Left hindlimb (tissue), 1 donor: ENCODE data around the gene ADAMTSL5.
"Not testable (repeated sequence)": the region's sequence is repeated elsewhere in the genome, so short reads cannot be mapped to it uniquely, and the experiment has no call there.

ENCODE experiments used
- DNase-seq: peaks from one replicate; pipeline ENCODE4 v3.0.0-alpha.2; 2018

ADAMTSL5 gene

DNA sequence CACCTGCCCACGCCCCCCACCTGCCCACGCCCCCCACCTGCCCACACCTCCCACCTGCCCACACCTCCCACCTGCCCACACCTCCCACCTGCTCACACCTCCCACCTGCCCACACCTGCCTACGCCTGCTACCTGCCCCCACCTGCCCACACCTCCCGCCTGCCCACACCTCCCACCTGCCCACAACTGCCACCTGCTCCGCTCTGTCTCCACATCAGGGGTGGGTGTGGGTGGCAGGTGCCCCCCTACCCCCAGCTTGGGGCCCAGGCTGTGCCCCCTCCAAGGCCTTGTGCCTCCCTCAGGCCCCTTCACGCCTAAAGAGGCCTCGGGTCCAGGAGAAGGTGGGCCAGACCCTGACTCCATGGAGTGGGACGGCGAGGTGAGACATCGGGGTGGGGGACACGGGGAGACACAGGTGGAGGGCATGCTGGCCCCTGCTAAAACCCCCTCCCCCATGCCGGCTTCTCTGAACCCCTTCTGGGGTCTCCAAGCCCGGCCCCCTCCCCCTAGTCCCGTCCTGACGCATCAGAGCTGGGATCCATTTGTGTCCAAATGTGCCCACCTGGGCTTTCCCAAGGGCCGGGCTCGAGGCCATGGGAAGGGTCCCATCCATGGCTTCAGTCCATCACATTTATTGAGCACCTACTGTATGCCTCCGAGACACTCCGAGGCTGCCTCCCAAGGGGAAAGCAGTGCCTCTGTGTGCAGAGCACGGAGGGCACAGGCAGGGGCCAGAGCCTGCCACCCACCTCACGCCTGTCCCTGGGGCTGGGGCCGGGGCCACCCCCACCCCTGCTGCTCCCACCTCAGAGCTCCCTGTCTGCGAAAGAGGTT, 16.0 kb upstream of the ADAMTSL5 start:
- DNase-seq = no peak

DNA sequence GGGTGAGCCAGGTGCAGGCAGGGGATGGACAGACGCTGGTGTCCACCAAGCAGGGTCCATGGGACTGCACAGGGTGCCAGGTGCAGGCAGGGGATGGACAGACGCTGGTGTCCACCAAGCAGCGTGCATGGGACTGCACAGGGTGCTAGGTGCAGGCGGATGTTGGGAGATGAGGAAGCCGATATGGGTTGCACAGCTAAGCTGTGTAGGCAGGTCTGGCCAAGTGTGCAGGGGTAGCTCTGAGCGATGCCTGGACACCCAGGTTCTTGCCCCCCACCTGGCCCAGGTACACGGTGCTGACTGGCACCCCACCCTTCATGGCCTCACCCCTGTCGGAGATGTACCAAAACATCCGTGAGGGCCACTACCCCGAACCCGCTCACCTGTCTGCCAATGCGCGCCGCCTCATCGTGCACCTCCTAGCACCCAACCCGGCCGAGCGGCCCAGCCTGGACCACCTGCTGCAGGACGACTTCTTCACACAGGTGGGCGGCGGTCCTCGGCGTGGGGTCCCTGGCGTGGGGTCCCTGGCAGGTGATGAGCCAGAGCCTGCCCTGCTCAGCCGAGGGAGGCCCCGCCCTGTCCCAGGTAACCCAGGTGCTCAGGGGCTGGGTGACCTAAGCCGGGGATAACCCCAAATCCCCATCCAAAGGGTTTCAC, 15.0 kb upstream of the ADAMTSL5 start:
- no peak for DNase-seq

DNA sequence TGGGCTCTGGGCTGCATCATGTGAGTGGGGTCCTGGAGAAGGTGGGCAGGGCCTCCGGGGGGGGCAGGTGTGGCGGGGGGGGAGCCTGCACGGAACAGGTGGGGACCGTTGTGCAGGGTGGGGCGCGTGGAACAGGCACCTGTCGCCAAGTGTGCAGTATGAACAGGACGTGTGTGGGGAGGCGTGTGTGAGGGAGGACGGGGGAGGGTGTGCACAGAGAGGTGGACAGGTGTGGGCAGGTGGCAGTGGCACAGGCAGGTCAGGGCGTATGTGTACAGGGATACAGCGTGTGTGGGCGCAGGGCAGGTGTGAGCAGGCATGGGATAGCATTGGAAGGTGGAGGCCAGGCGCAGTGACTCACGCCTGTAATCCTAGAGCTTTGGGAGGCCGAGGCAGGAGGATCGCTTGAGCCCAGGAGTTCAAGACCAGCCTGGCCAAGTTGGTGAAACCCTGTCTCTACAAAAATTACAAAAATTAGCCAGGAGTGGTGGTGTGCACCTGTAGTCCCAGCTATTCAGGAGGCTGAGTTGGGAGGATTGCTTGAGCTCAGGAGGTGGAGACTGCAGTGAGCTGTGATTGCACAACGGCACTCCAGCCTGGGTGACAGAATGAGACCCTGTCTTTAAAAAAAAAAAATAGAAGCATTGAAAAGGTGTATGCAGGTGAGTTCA, 14.3 kb upstream of the ADAMTSL5 start:
- DNase-seq = no peak

- DNase-seq = no peak
These were observed 13.4 kb upstream of the ADAMTSL5 start for GRCh38 chr19:1526066-1526778.

GRCh38 chr19:1525343-1525742, 12.5 kb upstream of the ADAMTSL5 start:
- DNase-seq = no peak

GRCh38 chr19:1524972-1525325, 12.1 kb upstream of the ADAMTSL5 start:
- no peak for DNase-seq

DNA sequence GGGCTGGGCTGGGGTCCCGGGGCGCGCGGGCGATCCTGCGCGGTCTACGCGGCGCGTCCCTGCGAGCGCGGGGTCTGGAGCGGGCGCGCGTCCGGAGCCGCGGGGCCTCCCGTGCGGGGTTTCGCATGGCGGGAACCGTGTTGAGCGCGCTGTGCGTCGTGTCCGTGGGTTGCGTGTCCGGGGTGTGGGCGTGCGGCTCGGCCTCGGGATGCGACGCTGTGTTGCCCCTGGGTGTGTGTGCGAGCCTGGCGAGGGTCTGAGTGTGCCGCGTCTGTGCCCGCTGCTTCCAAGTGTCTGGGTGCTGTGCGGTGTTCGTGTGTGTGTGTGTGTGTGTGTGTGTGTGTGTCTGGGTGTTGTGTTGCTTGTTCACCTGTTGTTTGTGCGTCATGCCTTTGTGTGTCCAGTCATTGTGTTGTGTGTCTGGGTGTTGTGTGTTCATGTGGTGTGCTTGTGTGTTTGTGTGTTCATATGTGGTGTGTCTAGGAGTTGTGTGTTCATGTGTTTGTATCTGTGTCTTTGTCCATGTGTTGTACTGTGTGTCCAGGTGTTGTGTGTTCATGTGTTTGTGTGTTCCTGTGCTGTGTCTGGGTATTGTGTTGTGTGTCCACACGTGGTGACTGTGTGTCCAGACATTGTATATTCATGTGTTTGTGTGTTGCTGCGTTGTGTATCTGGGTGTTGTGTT, 11.6 kb upstream of the ADAMTSL5 start:
- DNase-seq = no peak

DNA sequence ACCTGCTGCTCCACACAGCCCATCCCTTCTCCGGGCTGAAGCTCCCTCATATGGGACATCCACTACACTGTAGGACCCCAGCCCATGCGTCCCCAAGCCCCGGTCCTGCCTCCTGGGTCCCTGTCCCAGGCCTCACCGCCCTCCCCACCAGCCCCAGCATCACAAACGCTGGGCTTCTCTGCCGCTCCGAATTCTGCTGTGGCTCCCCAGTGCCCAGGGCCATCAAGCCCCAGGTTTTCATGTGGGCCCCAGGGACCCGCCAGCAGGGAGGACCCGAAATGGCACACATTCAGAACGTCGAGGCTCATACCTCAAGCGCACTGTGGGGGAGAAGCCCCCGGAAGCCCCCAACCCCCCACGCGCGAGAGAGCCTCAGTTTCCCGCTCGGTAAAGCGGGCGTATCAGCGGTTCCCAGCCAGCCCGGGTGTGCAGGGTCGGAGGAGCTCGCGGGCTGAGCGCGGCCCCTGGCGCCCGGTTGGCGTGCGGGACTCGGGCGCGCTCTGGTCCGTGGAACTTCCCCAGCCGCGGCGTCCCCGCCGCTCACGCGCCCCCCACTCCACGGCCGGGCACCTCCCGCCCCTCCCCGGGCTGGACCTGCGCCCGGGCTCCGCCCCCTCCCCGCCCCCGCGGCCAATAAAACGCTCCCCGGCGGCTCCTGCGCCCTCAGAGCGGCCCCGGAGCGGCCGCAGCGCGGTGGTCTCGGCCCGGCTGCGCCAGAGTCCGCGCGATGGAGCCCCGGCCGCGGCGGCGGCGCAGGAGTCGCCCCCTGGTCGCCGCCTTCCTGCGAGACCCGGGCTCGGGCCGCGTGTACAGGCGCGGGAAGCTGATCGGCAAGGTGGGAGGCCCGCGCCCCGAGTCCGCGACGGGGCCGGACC, 10.8 kb upstream of the ADAMTSL5 start, which contains the start of gene PLK5:
TSS of gene PLK5 (plus strand) at position 666 of the 875 bp plus-strand sequence. CDS start 2,920 bp downstream, outside the sequence.
- no peak for DNase-seq

- no peak for DNase-seq
These were observed 10.0 kb upstream of the ADAMTSL5 start for GRCh38 chr19:1522838-1523237.

DNA sequence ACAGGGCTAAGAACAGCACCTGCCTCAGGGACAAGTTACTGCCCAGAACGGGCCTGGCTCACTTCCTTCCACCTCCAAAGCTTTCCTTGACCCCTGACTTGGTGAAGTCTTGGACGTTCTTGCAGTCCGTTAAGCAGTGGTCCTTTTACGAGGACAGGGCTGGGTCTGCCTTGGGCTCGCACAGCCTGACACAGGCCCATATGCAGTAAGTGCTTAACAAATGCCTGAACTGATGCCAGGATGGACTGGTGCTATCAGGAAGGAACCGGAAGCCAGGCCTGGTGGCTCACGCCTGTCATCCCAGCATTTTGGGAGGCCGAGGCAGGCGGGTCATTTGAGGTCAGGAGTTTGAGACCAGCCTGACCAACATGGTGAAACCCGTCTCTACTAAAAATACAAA, 9.2 kb upstream of the ADAMTSL5 start:
- no peak for DNase-seq

DNA sequence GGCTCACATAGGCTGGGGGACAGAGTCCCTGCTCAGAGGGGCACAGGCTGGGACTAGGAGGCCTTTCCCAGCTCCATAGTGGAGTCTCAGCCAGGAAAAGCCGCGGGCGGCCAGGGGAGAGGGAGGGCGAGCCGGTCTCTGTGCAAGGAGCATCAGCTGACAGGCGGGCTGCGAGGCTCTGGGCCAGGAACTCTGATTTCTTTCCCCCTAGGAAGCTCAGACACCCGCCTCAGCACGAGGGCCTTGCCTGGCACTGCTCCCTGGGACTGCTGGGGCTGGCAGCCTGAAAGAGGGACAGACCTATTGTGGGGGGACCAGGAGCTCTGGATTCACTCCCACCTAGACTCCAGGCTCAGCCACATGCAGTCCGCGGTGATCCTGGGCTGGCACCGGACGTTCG, 8.8 kb upstream of the ADAMTSL5 start:
- DNase-seq = no peak

DNA sequence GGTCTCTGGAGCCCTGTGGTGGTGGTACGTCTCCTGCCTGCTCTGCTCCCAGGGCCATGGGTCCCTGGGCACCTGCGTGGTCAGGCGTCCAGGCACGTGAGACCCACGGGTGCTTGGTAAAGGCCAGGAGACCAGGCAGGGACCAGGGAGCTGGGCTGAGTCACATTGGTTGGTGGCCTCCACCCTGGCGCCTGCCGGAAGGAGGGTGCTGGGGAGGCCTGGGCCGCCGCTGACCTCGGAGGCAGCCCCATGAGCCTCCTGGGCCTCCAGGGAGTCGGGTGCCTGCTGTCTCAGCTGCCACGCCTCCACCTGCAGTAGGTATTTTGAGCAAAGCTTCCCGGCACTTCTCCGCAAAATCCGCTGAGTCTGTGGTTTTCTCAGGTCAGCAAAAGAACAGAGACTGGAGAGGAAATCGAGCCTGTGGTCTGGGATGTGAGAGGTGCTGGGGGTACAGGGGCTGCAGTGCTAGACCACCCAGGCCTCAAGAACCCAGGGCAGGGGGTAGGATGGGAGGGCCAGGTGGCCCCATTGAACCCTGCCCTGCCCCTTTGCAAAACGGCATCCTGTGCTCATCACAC, 7.5 kb upstream of the ADAMTSL5 start:
- DNase-seq = no peak

GRCh38 chr19:1519802-1520201, 7.0 kb upstream of the ADAMTSL5 start:
- not testable (repeated sequence) for DNase-seq

DNA sequence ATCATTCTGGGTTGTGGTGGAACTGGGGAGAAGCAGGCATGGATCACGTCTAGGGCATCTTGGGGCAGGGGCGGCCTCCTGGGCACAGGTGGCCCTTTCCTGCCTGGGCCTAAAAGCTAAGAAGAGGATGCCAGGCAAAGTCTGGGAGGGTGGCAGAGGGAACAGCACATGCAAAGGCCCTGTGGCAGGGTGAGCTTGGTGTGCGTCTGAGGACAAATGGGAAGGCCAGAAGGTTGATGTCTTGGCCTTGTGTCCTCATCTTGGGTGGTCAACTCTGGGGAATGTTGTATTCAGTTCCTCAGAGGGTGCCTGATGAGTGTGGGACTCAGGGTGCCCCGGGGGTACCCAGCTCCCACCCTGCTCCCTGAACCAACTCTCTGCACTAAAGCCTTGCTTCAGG, 5.7 kb upstream of the ADAMTSL5 start:
- DNase-seq = no peak

- DNase-seq = no peak
These were observed 3.6 kb upstream of the ADAMTSL5 start for GRCh38 chr19:1516395-1516753.

DNA sequence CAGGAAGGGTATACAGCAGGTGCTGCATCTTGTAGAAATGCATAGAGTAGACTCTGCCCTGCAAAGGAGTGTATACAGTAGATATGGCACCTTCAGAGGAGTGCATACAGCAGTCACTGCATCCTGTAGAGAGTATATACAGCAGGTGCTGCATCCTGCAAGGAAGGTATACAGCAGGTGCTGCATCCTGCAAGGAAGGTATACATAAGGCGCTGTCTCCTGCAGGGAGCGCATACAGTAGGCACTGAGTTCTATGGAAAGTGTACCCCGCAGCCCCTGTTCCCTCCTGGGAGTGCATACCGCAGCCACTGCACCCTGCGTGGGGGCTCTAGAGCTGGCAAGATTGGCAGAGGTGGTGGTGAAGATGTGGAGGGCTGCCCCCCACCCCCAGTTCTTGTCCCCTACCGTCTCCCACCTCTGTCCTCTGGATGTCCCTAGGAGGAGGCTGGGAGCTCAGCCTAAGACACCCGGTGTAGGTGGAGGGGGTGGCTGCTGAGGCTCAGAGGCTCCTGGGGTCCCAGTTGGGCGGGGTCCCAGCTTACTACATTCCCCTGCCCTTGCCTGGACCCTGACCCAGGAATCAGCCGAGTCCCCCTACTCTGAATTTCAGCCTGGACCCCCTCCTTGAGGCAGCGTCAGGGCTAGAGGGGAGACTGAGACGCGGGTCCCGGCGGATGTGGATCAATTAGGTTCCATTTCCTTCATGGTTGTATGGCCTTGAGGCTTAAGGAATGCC, 2.3 kb upstream of the ADAMTSL5 start:
- no peak for DNase-seq

DNA sequence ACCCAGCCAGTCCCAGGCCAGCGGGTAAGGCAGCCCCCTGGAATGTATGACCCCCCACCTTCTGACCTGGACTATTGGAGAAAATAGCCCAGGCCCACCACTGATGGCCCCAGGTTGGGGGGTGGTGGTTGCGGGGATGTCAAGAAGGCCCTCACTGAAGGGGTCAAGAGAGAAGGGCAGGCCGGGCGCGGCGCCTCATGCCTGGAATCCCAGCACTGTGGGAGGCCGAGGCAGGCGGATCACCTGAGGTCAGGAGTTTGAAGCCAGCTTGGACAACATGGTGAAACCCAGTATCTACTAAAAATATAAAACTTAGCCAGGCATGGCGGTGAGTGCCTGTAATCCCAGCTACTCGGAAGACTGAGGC, 1.5 kb upstream of the ADAMTSL5 start:
- DNase-seq = no peak

DNA sequence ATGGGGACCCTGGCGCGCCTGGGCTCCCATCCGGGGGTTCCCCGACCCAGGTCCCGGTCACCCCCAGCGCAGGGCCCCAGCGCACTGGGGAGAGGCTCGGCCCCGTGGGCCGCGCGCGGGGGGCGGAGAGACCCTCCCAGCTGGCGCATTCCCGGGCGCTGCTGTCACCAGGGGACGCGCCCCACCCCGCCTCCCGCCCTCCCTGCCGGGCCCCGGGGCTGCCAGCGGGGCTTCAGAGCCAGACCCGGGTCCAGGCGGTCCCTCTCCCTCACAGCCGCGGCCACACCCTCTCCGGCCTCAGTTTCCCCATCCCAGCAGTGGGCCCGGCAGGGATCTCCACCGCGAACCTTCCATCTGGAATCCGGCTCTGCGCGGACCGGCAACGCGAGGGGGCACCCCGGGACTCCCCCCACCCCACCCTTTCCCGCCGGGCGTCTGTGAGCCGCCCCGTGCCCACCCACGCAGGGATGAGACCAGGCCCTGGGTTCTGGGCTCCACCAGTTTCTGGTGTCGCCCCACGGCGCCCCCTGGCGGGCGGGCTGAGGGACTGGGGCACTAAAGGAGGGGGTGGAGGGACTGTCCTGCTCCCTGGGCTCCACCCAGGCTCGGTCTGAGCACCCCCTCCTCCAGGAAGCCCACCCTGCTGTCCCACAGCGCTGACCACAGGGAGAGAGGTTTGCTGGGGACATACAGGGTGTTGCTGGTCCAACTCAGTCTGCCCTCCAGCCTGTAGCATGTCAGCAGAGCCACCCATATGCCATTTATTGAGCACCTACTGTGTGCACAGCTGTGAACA, 878 bp upstream of the ADAMTSL5 start:
- DNase-seq = no peak
